Mesenchymal stem cell (in vitro differentiated cells and primary cell): ENCODE results near the gene HTRA3.

Experiments
- DNase-seq: peaks from one replicate; pipeline ENCODE4 v3.0.0-alpha.2; 2013
- H2AFZ ChIP-seq: one replicate; pipeline ENCODE4 v1.6.1; 2013; ENCODE audit warnings: low read depth, mild to moderate bottlenecking, control low read depth, inconsistent platforms, low read length, moderate library complexity
- H2AK5ac ChIP-seq: 2 replicates; pipeline ENCODE4 v1.6.1; 2013; ENCODE audit warnings: low read length, moderate library complexity, mild to moderate bottlenecking, inconsistent platforms; ENCODE audit not compliant: severe bottlenecking
- H2BK120ac ChIP-seq: one replicate; pipeline ENCODE4 v1.6.1; 2013; ENCODE audit warnings: low read depth, mild to moderate bottlenecking, inconsistent platforms, low read length, moderate library complexity
- H2BK12ac ChIP-seq, 2 experiments: one replicate each; pipeline ENCODE4 v1.6.1; 2013; ENCODE audit warnings: inconsistent platforms in 2 of 2, low read length in 2 of 2, mild to moderate bottlenecking in 2 of 2, moderate library complexity in 2 of 2, control low read depth in 1 of 2
- H2BK15ac ChIP-seq: one replicate; pipeline ENCODE4 v1.6.1; 2013; ENCODE audit warnings: mild to moderate bottlenecking, low read depth, inconsistent platforms; ENCODE audit not compliant: poor library complexity, severe bottlenecking
- H2BK5ac ChIP-seq: 2 replicates; pipeline ENCODE4 v1.6.1; 2013; ENCODE audit warnings: low read depth, mild to moderate bottlenecking, low read length, control low read depth, inconsistent platforms; ENCODE audit not compliant: poor library complexity, severe bottlenecking
- H3K14ac ChIP-seq, 2 experiments: one replicate each; pipeline ENCODE4 v1.6.1; 2013; ENCODE audit warnings: inconsistent platforms in 2 of 2, low read length in 2 of 2, control low read depth in 1 of 2, mild to moderate bottlenecking in 1 of 2, moderate library complexity in 1 of 2
- H3K18ac ChIP-seq, 2 experiments: one replicate each; pipeline ENCODE4 v1.6.1; 2013; ENCODE audit warnings: inconsistent platforms in 2 of 2, low read length in 2 of 2, control low read depth in 1 of 2, low read depth in 1 of 2, mild to moderate bottlenecking in 1 of 2
- H3K23ac ChIP-seq, 2 experiments: one replicate each; pipeline ENCODE4 v1.6.1; 2013; ENCODE audit warnings: inconsistent platforms in 2 of 2, low read length in 2 of 2, mild to moderate bottlenecking in 2 of 2, moderate library complexity in 2 of 2, control low read depth in 1 of 2
- H3K27ac ChIP-seq: 2 replicates; pipeline ENCODE4 v1.5.1; 2013; ENCODE audit warnings: mild to moderate bottlenecking, moderate library complexity, low read length, control low read depth, inconsistent platforms; ENCODE audit not compliant: poor library complexity, severe bottlenecking
- H3K27me3 ChIP-seq, 2 experiments: 2 replicates each; pipeline versions ENCODE4 v1.6.1 to v1.7.0; 2013; ENCODE audit warnings: low read length in 2 of 2, mild to moderate bottlenecking in 2 of 2, moderate library complexity in 2 of 2, control low read depth in 1 of 2, inconsistent platforms in 1 of 2; ENCODE audit not compliant: control insufficient read depth in 1 of 2, insufficient read depth in 1 of 2
- H3K36me3 ChIP-seq, 2 experiments: 2 replicates each; pipeline versions ENCODE4 v1.6.1 to v1.7.0; 2013; ENCODE audit warnings: low read length in 2 of 2, control low read depth in 1 of 2, inconsistent platforms in 1 of 2, low read depth in 1 of 2, mild to moderate bottlenecking in 1 of 2; ENCODE audit not compliant: insufficient read depth in 2 of 2, control insufficient read depth in 1 of 2
- H3K4ac ChIP-seq, 2 experiments: one replicate each; pipeline ENCODE4 v1.6.1; 2013; ENCODE audit warnings: inconsistent platforms in 2 of 2, low read length in 2 of 2, mild to moderate bottlenecking in 2 of 2, moderate library complexity in 2 of 2, control low read depth in 1 of 2, low read depth in 1 of 2
- H3K4me1 ChIP-seq: 2 replicates; pipeline ENCODE4 v1.6.1; 2013; ENCODE audit warnings: low read depth, low read length, control low read depth; ENCODE audit not compliant: control insufficient read depth, insufficient read depth
- H3K4me2 ChIP-seq: 2 replicates; pipeline ENCODE4 v1.6.1; 2013; ENCODE audit warnings: low read length, mild to moderate bottlenecking, inconsistent platforms; ENCODE audit not compliant: poor library complexity, severe bottlenecking
- H3K4me3 ChIP-seq, 2 experiments: 2 replicates each; pipeline versions ENCODE4 v1.5.1 to v1.7.0; 2013; ENCODE audit warnings: low read length in 2 of 2, mild to moderate bottlenecking in 2 of 2, control low read depth in 1 of 2, low read depth in 1 of 2; ENCODE audit not compliant: insufficient read depth in 1 of 2
- H3K79me1 ChIP-seq: replicated peaks from 2 replicates; pipeline ENCODE4 v1.6.1; 2013; ENCODE audit warnings: mild to moderate bottlenecking, control low read depth, low read length, inconsistent platforms; ENCODE audit not compliant: poor library complexity, severe bottlenecking
- H3K9ac ChIP-seq: 2 replicates; pipeline ENCODE4 v1.7.0; 2013; ENCODE audit warnings: mild to moderate bottlenecking, low read length, moderate library complexity
- H3K9me3 ChIP-seq: 2 replicates; pipeline ENCODE4 v1.7.0; 2013; ENCODE audit warnings: mild to moderate bottlenecking, low read length; ENCODE audit not compliant: control insufficient read depth
- H4K8ac ChIP-seq: one replicate; pipeline ENCODE4 v1.6.1; 2013; ENCODE audit warnings: inconsistent platforms, mild to moderate bottlenecking, low read length, moderate library complexity
- H4K91ac ChIP-seq: one replicate; pipeline ENCODE4 v1.6.1; 2013; ENCODE audit warnings: mild to moderate bottlenecking, low read length, inconsistent platforms
- WGBS: methylation state at CpG from one replicate; pipeline ENCODE4 v1.1.7; 2013; ENCODE audit warnings: mixed read lengths; 5-methylcytosine and 5-hydroxymethylcytosine counted together

HTRA3 gene

GRCh38 chr4:8259743-8260430, 9.7 kb upstream of the HTRA3 start:
- H4K8ac ChIP-seq = no peak overlapping the region
- H3K4me1 ChIP-seq = peaks cover 40% of the 10 kb centered on the region
- 87% methylated on average over 9 of the region's 11 CpGs for WGBS
- H3K36me3 ChIP-seq = no peaks in the 10 kb centered on the region
- H2AFZ ChIP-seq = no peak overlapping the region
- H2BK12ac ChIP-seq = peak overlapping the region in 1 of 2 experiments; percentile 96
- no peak overlapping the region for H3K4me3 ChIP-seq
- no peaks in the 10 kb centered on the region for H3K79me1 ChIP-seq
- no peak for DNase-seq
- H3K4me2 ChIP-seq = no peak overlapping the region
- H3K23ac ChIP-seq = no peak overlapping the region
- no peak overlapping the region for H3K27ac ChIP-seq
- H2AK5ac ChIP-seq = peak overlapping the region; percentile 18
- peaks cover 0 to 9% of the 10 kb centered on the region in 2 experiments for H3K27me3 ChIP-seq
- no peak overlapping the region for H3K9ac ChIP-seq
- H2BK15ac ChIP-seq = no peak overlapping the region
- H3K14ac ChIP-seq = peak overlapping the region in 1 of 2 experiments; percentile 77
- peak overlapping the region; percentile 8 for H4K91ac ChIP-seq
- peak overlapping the region; percentile 4 to 73 for H3K18ac ChIP-seq
- no peak overlapping the region for H2BK120ac ChIP-seq
- H3K4ac ChIP-seq = peak overlapping the region; percentile 57 to 60
- no peak overlapping the region for H2BK5ac ChIP-seq
- no peaks in the 10 kb centered on the region for H3K9me3 ChIP-seq

- Histone ChIP-seq H3K9me3 (no peaks in the 10 kb centered on the region), H2AFZ (peak overlapping the region; percentile 47), H3K23ac (no peak overlapping the region), H3K79me1 (no peaks in the 10 kb centered on the region), H3K4ac (peak overlapping the region; percentile 3 to 96), H3K14ac (peak overlapping the region in 1 of 2 experiments; percentile 19), H3K18ac (peak overlapping the region; percentile 30 to 78), H2BK5ac (no peak overlapping the region), H3K27me3 (peaks cover 0 to 9% of the 10 kb centered on the region in 2 experiments), H2BK12ac (peak overlapping the region in 1 of 2 experiments; percentile 69), H2BK15ac (no peak overlapping the region), H3K4me2 (no peak overlapping the region), H4K8ac (peak overlapping the region; percentile 92), H4K91ac (peak overlapping the region; percentile 96), H3K4me3 (no peak overlapping the region), H3K4me1 (peaks cover 40% of the 10 kb centered on the region), H3K27ac (peak overlapping the region; percentile 54), H3K9ac (peak overlapping the region; percentile 57), H2BK120ac (peak overlapping the region; percentile 86), H2AK5ac (no peak overlapping the region), H3K36me3 (no peaks in the 10 kb centered on the region)
- 8% methylated on average over 6 of the region's 13 CpGs for WGBS
- DNase-seq = peak; percentile 95
These were observed 8.9 kb upstream of the HTRA3 start for GRCh38 chr4:8260656-8261111.

- WGBS = 60% methylated on average over 25 of the region's 25 CpGs
- Histone ChIP-seq H4K8ac (peak overlapping the region; percentile 93), H3K18ac (peak overlapping the region; percentile 31 to 79), H3K14ac (no peak overlapping the region), H3K4me1 (peaks cover 39% of the 10 kb centered on the region), H2BK120ac (peak overlapping the region; percentile 86), H2AFZ (no peak overlapping the region), H2AK5ac (peak overlapping the region; percentile 15), H4K91ac (peak overlapping the region; percentile 92), H3K23ac (peak overlapping the region in 1 of 2 experiments; percentile 48), H3K4ac (peak overlapping the region; percentile 13 to 89), H2BK5ac (peak overlapping the region; percentile 75), H2BK12ac (peak overlapping the region; percentile 82), H3K9me3 (no peaks in the 10 kb centered on the region), H3K9ac (no peak overlapping the region), H3K79me1 (no peaks in the 10 kb centered on the region), H3K36me3 (no peaks in the 10 kb centered on the region), H3K27me3 (peaks cover 0 to 9% of the 10 kb centered on the region in 2 experiments), H2BK15ac (no peak overlapping the region), H3K4me3 (no peak overlapping the region), H3K4me2 (no peak overlapping the region), H3K27ac (peak overlapping the region; percentile 69)
- peak; percentile 90 for DNase-seq
These were observed 7.6 kb upstream of the HTRA3 start for GRCh38 chr4:8261851-8262535.
